GM23338 (cell line): ENCODE data around the gene TGIF1. TPM values are rescaled to one million over a fixed set of nuclear protein-coding genes. Genes with fewer than 3 reads are reported as not detected.

Experiments used
- CTCF ChIP-seq, 2 experiments: fragments of 200-600 bp in 1 of 2; sonication (generic) in 1 of 2; conservative IDR thresholded peaks; 2 replicates each; pipeline versions ENCODE4 v1.5.1 to v1.6.1; 2016 to 2017; ENCODE audit warnings: antibody characterized with exemption in 2 of 2, low read depth in 2 of 2, mild to moderate bottlenecking in 2 of 2, moderate library complexity in 1 of 2
- ETS1 ChIP-seq: IDR thresholded peaks from 2 replicates; pipeline ENCODE4 v1.6.1; 2016; ENCODE audit warnings: antibody characterized with exemption
- EZH2 ChIP-seq: fragments of 200-600 bp; sonication (generic); IDR thresholded peaks from one replicate; pipeline ENCODE4 v1.8.0; 2017; ENCODE audit warnings: antibody characterized with exemption, mild to moderate bottlenecking, low read depth; ENCODE audit not compliant: unreplicated experiment
- EZH2phosphoT487 ChIP-seq: fragments of 200-600 bp; sonication (generic); IDR thresholded peaks from one replicate; pipeline ENCODE4 v1.8.1; 2018; ENCODE audit warnings: antibody characterized with exemption; ENCODE audit not compliant: unreplicated experiment
- JUNB ChIP-seq: IDR thresholded peaks from one replicate; pipeline ENCODE4 v1.6.1; 2016; ENCODE audit warnings: antibody characterized with exemption; ENCODE audit not compliant: unreplicated experiment
- NANOG ChIP-seq: IDR thresholded peaks from 2 replicates; pipeline ENCODE4 v1.6.1; 2016; ENCODE audit warnings: antibody characterized with exemption, borderline replicate concordance
- ZNF331 ChIP-seq: fragments of 250-450 bp; sonication (Bioruptor Pico); IDR thresholded peaks from 2 replicates; pipeline ENCODE4 v1.5.0; 2020; ENCODE audit warnings: low read depth, mild to moderate bottlenecking, moderate library complexity
- polyA plus RNA-seq: library from polyadenylated mRNA; unstranded; fragments of >200 nt; fragmentation: Nextera tagmentation; extraction: Ambion mirVana; gene quantifications from 2 replicates; pipeline ENCODE4 v1.2.1, GENCODE V29; 2016
- total RNA-seq: library from RNA; depleted of rRNA; stranded (reverse); fragments of >200 nt; shearing (Covaris generic); gene quantifications from 2 replicates; pipeline ENCODE4 v1.2.3, GENCODE V29; 2014
- TF ChIP-seq, protein P1 (sequence below): fragments of 250-450 bp; sonication (Bioruptor Pico); IDR thresholded peaks from 2 replicates; pipeline ENCODE4 v1.5.0; 2020; ENCODE audit warnings: mild to moderate bottlenecking, moderate library complexity

Gene TGIF1
- total and polyA plus RNA-seq, 2 experiments from 2014 or later: 294 to 316 TPM

- TF ChIP-seq, protein P1, sequence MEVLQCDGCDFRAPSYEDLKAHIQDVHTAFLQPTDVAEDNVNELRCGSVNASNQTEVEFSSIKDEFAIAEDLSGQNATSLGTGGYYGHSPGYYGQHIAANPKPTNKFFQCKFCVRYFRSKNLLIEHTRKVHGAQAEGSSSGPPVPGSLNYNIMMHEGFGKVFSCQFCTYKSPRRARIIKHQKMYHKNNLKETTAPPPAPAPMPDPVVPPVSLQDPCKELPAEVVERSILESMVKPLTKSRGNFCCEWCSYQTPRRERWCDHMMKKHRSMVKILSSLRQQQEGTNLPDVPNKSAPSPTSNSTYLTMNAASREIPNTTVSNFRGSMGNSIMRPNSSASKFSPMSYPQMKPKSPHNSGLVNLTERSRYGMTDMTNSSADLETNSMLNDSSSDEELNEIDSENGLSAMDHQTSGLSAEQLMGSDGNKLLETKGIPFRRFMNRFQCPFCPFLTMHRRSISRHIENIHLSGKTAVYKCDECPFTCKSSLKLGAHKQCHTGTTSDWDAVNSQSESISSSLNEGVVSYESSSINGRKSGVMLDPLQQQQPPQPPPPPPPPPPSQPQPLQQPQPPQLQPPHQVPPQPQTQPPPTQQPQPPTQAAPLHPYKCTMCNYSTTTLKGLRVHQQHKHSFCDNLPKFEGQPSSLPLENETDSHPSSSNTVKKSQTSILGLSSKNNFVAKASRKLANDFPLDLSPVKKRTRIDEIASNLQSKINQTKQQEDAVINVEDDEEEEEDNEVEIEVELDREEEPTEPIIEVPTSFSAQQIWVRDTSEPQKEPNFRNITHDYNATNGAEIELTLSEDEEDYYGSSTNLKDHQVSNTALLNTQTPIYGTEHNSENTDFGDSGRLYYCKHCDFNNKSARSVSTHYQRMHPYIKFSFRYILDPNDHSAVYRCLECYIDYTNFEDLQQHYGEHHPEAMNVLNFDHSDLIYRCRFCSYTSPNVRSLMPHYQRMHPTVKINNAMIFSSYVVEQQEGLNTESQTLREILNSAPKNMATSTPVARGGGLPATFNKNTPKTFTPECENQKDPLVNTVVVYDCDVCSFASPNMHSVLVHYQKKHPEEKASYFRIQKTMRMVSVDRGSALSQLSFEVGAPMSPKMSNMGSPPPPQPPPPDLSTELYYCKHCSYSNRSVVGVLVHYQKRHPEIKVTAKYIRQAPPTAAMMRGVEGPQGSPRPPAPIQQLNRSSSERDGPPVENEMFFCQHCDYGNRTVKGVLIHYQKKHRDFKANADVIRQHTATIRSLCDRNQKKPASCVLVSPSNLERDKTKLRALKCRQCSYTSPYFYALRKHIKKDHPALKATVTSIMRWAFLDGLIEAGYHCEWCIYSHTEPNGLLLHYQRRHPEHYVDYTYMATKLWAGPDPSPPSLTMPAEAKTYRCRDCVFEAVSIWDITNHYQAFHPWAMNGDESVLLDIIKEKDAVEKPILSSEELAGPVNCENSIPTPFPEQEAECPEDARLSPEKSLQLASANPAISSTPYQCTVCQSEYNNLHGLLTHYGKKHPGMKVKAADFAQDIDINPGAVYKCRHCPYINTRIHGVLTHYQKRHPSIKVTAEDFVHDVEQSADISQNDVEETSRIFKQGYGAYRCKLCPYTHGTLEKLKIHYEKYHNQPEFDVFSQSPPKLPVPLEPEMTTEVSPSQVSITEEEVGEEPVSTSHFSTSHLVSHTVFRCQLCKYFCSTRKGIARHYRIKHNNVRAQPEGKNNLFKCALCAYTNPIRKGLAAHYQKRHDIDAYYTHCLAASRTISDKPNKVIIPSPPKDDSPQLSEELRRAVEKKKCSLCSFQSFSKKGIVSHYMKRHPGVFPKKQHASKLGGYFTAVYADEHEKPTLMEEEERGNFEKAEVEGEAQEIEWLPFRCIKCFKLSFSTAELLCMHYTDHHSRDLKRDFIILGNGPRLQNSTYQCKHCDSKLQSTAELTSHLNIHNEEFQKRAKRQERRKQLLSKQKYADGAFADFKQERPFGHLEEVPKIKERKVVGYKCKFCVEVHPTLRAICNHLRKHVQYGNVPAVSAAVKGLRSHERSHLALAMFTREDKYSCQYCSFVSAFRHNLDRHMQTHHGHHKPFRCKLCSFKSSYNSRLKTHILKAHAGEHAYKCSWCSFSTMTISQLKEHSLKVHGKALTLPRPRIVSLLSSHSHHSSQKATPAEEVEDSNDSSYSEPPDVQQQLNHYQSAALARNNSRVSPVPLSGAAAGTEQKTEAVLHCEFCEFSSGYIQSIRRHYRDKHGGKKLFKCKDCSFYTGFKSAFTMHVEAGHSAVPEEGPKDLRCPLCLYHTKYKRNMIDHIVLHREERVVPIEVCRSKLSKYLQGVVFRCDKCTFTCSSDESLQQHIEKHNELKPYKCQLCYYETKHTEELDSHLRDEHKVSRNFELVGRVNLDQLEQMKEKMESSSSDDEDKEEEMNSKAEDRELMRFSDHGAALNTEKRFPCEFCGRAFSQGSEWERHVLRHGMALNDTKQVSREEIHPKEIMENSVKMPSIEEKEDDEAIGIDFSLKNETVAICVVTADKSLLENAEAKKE: no peak
- TF ChIP-seq EZH2 (no peak), ETS1 (no peak), JUNB (no peak), CTCF (conservative IDR thresholded peaks at IDR 0.05; ENCODE audit: low read depth in 2 of 2) (no peak), NANOG (no peak), ZNF331 (CRISPR knock-in tag) (no peak), EZH2phosphoT487 (no peak)
These were observed 42.7 kb downstream of the TGIF1 start (continued) for GRCh38 chr18:3492721-3493120.
